NOMO-1 treated with dmso at 0.1 percent for 144 hours (cell line): Measurements from ENCODE around the gene PTPRCAP.
A peak's percentile ranks its signal among the peaks of the same experiment; 100 is the strongest.

Source experiments
- DNase-seq: peaks from one replicate; lab custom pipeline; 2025; ENCODE audit not compliant: unreplicated experiment; lab: John Stamatoyannopoulos, UW

Gene PTPRCAP

DNA sequence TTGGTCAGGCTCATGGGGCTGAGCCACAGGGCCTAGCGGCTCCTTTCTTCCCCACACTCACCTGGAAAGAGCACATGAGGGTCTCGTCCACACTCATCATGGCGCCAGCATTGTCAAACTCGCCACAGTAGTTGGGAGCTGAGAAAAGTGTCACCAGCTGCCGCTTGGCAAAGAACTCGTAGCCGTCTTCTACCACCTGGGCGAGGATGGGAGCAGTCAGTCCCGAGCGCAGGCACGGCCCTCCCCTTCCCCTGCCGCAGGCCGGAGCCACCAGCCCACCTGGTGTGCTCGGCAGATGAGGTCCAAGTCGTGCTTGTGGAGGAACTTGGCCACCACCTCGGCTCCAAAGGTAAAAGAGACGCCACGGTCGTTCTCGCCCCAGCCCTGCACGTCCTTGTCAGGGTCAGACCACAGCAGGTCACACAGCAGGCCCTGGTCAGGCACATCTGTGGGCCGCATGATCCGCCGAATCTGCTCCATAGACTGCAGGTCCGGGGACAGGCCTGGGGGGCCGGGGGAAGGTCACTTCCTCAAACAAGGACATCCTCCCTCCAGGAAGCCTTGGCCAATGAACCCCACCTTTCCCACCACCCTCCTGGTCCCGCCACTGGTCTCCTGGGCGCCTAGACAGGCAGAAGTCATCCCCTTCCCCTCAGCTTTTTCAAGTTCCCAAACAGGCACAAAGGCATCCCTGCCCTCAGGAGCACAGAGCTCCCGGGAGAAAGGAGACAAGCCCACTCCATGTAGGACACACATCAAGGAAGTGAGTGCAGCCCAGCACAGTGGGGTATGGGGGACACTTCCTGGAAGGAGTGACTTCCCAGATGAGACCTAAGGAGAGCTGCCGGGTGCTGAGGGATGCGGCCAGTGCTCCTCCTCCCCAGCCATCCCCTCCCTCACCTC is 38.6 kb downstream of the PTPRCAP start:
- no peak for DNase-seq

- DNase-seq, result no peak
Measured at GRCh38 chr11:67397986-67398660, 39.4 kb downstream of the PTPRCAP start.

GRCh38 chr11:67397536-67397935 is 39.9 kb downstream of the PTPRCAP start:
- no peak for DNase-seq

DNA sequence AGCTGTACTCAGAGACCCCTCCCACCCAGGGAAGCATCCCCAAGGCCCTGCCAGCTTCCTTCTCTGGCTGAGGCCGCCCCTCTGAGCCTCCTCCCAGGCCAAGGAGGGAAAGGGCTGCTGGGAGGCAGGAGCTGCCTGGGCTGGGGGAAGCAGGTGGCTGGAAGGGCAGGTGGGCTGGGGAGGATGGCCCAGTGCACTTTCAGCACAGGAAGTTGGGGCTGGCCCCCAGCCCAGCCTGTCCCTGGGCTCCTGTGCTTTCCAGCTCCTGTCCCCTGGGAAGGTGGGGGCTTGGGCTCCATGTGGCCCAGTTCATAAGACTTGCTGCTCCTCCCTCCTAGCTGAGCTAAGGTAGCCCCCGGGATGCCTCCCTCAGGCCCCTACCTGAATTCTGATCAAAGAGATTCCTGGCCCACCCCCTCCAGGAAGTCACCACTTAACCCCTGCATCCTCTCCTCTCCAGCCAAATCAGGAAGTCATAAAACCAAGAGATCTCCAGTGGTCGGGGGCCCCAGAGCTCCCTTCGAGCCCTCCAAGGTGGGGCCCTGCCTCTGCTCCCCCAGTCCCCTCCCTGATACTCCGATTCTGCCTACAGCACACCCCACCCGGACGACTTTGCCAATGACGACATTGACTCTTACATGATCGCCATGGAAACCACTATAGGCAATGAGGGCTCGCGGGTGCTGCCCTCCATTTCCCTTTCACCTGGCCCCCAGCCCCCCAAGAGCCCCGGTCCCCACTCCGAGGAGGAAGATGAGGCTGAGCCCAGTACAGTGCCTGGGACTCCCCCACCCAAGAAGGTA is 40.7 kb downstream of the PTPRCAP start:
- DNase-seq, result peak; percentile 25

DNA sequence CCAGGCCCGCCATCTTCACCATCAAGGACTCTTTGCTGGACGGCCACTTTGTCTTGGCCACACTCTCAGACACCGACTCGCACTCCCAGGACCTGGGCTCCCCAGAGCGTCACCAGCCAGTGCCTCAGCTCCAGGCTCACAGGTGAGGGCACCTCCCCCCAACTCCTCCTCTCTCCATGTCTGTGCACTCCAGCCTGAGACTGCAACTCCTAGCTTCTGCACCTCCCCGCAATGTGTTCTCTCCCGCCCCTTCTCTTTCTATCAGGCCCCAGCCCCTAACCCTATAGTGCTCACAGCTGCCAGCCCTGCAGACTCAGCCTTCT is 41.3 kb downstream of the PTPRCAP start:
- DNase-seq, result no peak

DNA sequence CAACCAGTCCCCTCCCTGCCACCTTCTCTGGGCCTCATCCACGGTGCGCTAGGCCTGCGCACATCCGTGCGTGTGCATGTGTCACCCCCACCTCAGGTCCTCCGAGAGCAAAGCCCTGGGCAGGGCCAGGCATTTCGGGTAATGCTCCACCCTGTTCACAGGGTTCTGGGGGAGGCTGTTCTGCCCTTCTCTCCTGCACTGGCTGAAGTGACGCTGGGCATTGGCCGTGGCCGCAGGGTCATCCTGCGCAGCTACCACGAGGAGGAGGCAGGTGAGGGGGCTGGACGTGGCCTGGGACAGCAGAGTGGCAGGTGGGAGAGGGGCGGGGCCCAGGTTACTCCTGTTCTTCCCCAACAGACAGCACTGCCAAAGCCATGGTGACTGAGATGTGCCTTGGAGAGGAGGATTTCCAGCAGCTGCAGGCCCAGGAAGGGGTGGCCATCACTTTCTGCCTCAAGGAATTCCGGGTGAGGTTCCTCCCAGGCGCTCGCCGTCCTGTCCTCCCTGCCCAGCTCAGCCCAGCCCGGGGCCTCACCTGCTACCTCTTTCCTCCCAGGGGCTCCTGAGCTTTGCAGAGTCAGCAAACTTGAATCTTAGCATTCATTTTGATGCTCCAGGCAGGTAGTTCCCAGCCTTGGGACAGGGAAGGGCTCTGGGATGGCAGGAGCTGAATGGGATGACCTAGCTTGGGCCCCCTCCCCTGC is 41.8 kb downstream of the PTPRCAP start:
- no peak for DNase-seq

DNA sequence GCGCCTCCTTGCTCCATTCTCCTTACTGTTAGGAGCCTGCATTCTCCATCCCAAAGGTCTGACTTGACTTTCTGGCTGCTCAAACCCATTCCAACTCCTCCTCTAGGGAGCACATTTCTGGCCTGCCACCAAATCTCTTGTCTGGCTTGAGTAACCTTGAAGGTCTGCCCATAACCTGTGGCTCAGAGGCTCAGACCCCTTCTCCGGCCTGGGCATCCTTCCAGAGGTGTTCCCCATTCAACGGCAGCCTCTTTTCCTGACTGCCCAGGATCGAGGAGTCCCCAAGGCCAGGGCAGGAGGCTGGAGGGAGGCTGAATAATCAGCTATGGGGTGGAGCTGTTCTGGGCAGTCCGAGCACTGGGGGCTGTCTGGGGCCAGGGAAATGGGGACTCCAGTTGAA is 43.5 kb downstream of the PTPRCAP start:
- DNase-seq, result no peak

- no peak for DNase-seq
Measured at GRCh38 chr11:67393437-67393836, 44.0 kb downstream of the PTPRCAP start.

GRCh38 chr11:67392183-67392715 is 45.2 kb downstream of the PTPRCAP start:
- DNase-seq, result no peak

GRCh38 chr11:67391304-67392182 is 45.9 kb downstream of the PTPRCAP start, which contains the start of gene RAD9A:
RAD9A (plus strand) TSS chr11:67391986; CDS start chr11:67392045, 59 bp downstream.
- DNase-seq, result peak; percentile 90

GRCh38 chr11:67390947-67391303 is 46.6 kb downstream of the PTPRCAP start:
- DNase-seq, result no peak

DNA sequence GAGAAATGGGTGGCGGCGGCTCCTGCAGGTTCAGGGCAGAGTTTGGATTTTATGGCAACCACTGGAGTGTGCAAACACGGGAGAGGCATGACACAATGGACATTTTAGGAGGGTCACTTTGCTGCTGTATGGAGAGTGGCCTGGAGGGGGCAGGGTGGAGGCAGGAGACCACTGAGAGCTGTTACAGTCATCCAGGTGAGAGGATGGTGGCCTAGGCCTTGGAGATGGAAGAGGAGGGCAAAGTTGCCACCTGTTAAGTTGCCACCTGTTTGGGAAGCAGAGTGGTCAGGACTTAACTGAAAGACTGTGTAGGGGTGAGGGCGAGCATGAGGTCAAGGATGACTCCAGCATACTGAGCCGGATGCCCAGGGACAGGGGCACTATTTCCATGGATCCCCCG is 48.0 kb downstream of the PTPRCAP start:
- DNase-seq, result peak; percentile 16

GRCh38 chr11:67387518-67387917 is 50.0 kb downstream of the PTPRCAP start:
- no peak for DNase-seq

DNA sequence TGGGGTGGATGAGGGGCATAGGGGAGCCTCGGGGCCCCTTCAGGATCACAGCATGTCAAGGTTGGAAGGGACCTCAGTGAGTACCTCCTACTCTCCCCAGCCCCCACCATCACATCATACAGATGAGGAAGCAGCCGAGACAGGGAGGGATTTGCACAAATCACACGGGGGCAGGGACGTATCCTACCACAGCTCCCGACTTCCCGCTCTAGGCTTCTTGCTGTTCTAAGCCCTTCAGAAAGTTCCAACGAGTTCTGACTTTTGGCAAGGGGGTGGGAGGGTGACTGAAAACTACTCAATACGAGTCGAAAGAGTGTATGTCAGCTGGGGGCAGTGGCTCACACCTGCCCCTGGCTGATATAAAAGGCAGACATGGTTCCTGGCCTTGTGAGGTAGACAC is 50.4 kb downstream of the PTPRCAP start:
- DNase-seq, result no peak
